ENCODE data around the gene OPA1. TPM values are rescaled to one million over a fixed set of nuclear protein-coding genes. Genes with fewer than 3 reads are reported as not detected.

The OPA1 gene
- total RNA-seq, 1 experiment from 2014 or later, result 62.5 TPM

GRCh38 chr3:193735850-193736249, 142.8 kb downstream of the OPA1 start:
- DNase-seq (ENCODE audit: unreplicated experiment), result no peak
- no peaks in the 10 kb centered on the region for H3K27me3 Mint-ChIP-seq (ENCODE audit: insufficient read depth, unreplicated experiment)
- H3K27ac Mint-ChIP-seq (ENCODE audit: low read depth, unreplicated experiment), result no peak overlapping the region
- intact Hi-C loops (cut with micrococcal nuclease), result no loop called here
- POLR2A ChIA-PET, result interaction anchor here (0.6 kb wide), 1 partner anchor 1406 kb away, joined by 4 read pairs; no protein-coding TSS in a partner anchor
- BruUV-seq (replicated peaks), result no TSS peak
- H3K4me3 Mint-ChIP-seq (ENCODE audit: unreplicated experiment), result no peak overlapping the region
- H3K4me1 Mint-ChIP-seq (ENCODE audit: insufficient read depth, unreplicated experiment), result no peaks in the 10 kb centered on the region
- no peak for TF ChIP-seq CTCF (IDR thresholded peaks at IDR 0.05; ENCODE audit: unreplicated experiment)
- H3K36me3 Mint-ChIP-seq (ENCODE audit: insufficient read depth, unreplicated experiment), result no peaks in the 10 kb centered on the region
- no peaks in the 10 kb centered on the region for H3K9me3 Mint-ChIP-seq (ENCODE audit: unreplicated experiment)
- CTCF ChIA-PET, result interaction anchor here (0.6 kb wide), 1 partner anchor 628 kb away, joined by 3 read pairs; no protein-coding TSS in a partner anchor

- ChIA-PET CTCF (no interaction called here), POLR2A (no interaction called here)
- Mint-ChIP-seq H3K4me1 (ENCODE audit: insufficient read depth, unreplicated experiment) (no peaks in the 10 kb centered on the region), H3K36me3 (ENCODE audit: insufficient read depth, unreplicated experiment) (no peaks in the 10 kb centered on the region), H3K4me3 (ENCODE audit: unreplicated experiment) (no peak overlapping the region), H3K27ac (ENCODE audit: low read depth, unreplicated experiment) (no peak overlapping the region), H3K27me3 (ENCODE audit: insufficient read depth, unreplicated experiment) (no peaks in the 10 kb centered on the region), H3K9me3 (ENCODE audit: unreplicated experiment) (no peaks in the 10 kb centered on the region)
- intact Hi-C loops (cut with micrococcal nuclease), result no loop called here
- no peak for DNase-seq (ENCODE audit: unreplicated experiment)
- no TSS peak for BruUV-seq (replicated peaks)
- TF ChIP-seq CTCF (IDR thresholded peaks at IDR 0.05; ENCODE audit: unreplicated experiment), result no peak
Observed at GRCh38 chr3:193736616-193737015, 143.6 kb downstream of the OPA1 start.

- Mint-ChIP-seq H3K9me3 (ENCODE audit: unreplicated experiment) (no peaks in the 10 kb centered on the region), H3K27ac (ENCODE audit: low read depth, unreplicated experiment) (no peak overlapping the region), H3K4me1 (ENCODE audit: insufficient read depth, unreplicated experiment) (no peaks in the 10 kb centered on the region), H3K27me3 (ENCODE audit: insufficient read depth, unreplicated experiment) (no peaks in the 10 kb centered on the region), H3K36me3 (ENCODE audit: insufficient read depth, unreplicated experiment) (no peaks in the 10 kb centered on the region), H3K4me3 (ENCODE audit: unreplicated experiment) (no peak overlapping the region)
- intact Hi-C loops (cut with micrococcal nuclease), result no loop called here
- POLR2A ChIA-PET, result no interaction called here
- CTCF ChIA-PET, result no interaction called here
- DNase-seq (ENCODE audit: unreplicated experiment), result no peak
- TF ChIP-seq CTCF (IDR thresholded peaks at IDR 0.05; ENCODE audit: unreplicated experiment), result no peak
- BruUV-seq (replicated peaks), result no TSS peak
Observed at GRCh38 chr3:193737191-193737751, 144.3 kb downstream of the OPA1 start.

- no peak overlapping the region for H3K4me3 Mint-ChIP-seq (ENCODE audit: unreplicated experiment)
- TF ChIP-seq CTCF (IDR thresholded peaks at IDR 0.05; ENCODE audit: unreplicated experiment), result no peak
- H3K36me3 Mint-ChIP-seq (ENCODE audit: insufficient read depth, unreplicated experiment), result no peaks in the 10 kb centered on the region
- ChIA-PET POLR2A (no interaction called here), CTCF (interaction anchor here (0.6 kb wide), 1 partner anchor 44 kb away, joined by 4 read pairs; no protein-coding TSS in a partner anchor)
- no peak for DNase-seq (ENCODE audit: unreplicated experiment)
- H3K27me3 Mint-ChIP-seq (ENCODE audit: insufficient read depth, unreplicated experiment), result peaks cover 11% of the 10 kb centered on the region
- no TSS peak for BruUV-seq (replicated peaks)
- no peaks in the 10 kb centered on the region for H3K9me3 Mint-ChIP-seq (ENCODE audit: unreplicated experiment)
- H3K27ac Mint-ChIP-seq (ENCODE audit: low read depth, unreplicated experiment), result no peak overlapping the region
- intact Hi-C loops (cut with micrococcal nuclease), result no loop called here
- H3K4me1 Mint-ChIP-seq (ENCODE audit: insufficient read depth, unreplicated experiment), result no peaks in the 10 kb centered on the region
Observed at GRCh38 chr3:193742628-193743027, 149.6 kb downstream of the OPA1 start.

Measured in MCF 10A (cell line).